DOHH2 (cell line): ENCODE data around the gene TMEM187.
"Not testable (repeated sequence)": the region's sequence is repeated elsewhere in the genome, so short reads cannot be mapped to it uniquely, and the experiment has no call there.

Experiments
- H3F3A ChIP-seq: fragments of 200-600 bp; sonication (generic), shearing (Covaris generic); 2 replicates; pipeline ENCODE4 v1.6.0; 2016; ENCODE audit warnings: antibody characterized with exemption, mild to moderate bottlenecking; ENCODE audit not compliant: control insufficient read depth, insufficient read depth
- H3K27ac ChIP-seq: fragments of 200-600 bp; sonication (generic); 2 replicates; pipeline ENCODE4 v1.5.1; 2014; ENCODE audit warnings: low read depth, mild to moderate bottlenecking, low read length, moderate library complexity
- H3K27me3 ChIP-seq: fragments of 200-600 bp; sonication (generic); 2 replicates; pipeline ENCODE4 v1.6.1; 2014; ENCODE audit warnings: mild to moderate bottlenecking, low read length, mixed read lengths; ENCODE audit not compliant: control insufficient read depth
- H3K36me3 ChIP-seq: fragments of 200-600 bp; sonication (generic); 2 replicates; pipeline ENCODE4 v1.6.1; 2014; ENCODE audit warnings: mild to moderate bottlenecking, low read length, moderate library complexity, mixed read lengths; ENCODE audit not compliant: control insufficient read depth
- H3K4me1 ChIP-seq: fragments of 200-600 bp; sonication (generic); 2 replicates; pipeline ENCODE4 v1.6.1; 2014; ENCODE audit warnings: mild to moderate bottlenecking, low read length, mixed read lengths; ENCODE audit not compliant: control insufficient read depth
- H3K4me2 ChIP-seq: fragments of 200-600 bp; sonication (generic); 2 replicates; pipeline ENCODE4 v1.6.0; 2014; ENCODE audit warnings: mild to moderate bottlenecking, low read length, moderate library complexity
- H3K4me3 ChIP-seq: fragments of 200-600 bp; sonication (generic); 2 replicates; pipeline ENCODE4 v1.5.1; 2014; ENCODE audit warnings: mild to moderate bottlenecking, low read length, mixed read lengths
- H3K79me2 ChIP-seq: fragments of 200-600 bp; sonication (generic); 2 replicates; pipeline ENCODE4 v1.6.1; 2014; ENCODE audit warnings: mild to moderate bottlenecking, low read length, mixed read lengths; ENCODE audit not compliant: control insufficient read depth
- H3K9me2 ChIP-seq: fragments of 200-600 bp; sonication (generic); replicated peaks from 2 replicates; pipeline ENCODE4 v1.6.1; 2014; ENCODE audit warnings: mild to moderate bottlenecking, low read length, mixed read lengths; ENCODE audit not compliant: control insufficient read depth
- H3K9me3 ChIP-seq: fragments of 200-600 bp; sonication (generic); 2 replicates; pipeline ENCODE4 v1.6.1; 2014; ENCODE audit warnings: antibody characterized with exemption, low read length, mixed read lengths; ENCODE audit not compliant: control insufficient read depth, insufficient read depth
- H4K20me1 ChIP-seq: fragments of 200-600 bp; sonication (generic); 2 replicates; pipeline ENCODE4 v1.6.0; 2014; ENCODE audit warnings: low read depth, mild to moderate bottlenecking, antibody characterized with exemption, low read length, moderate library complexity; ENCODE audit not compliant: control insufficient read depth, insufficient read depth
- EZH2phosphoT487 ChIP-seq: fragments of 200-600 bp; sonication (generic); IDR thresholded peaks from 2 replicates; pipeline ENCODE4 v1.6.1; 2017; ENCODE audit warnings: borderline replicate concordance, mild to moderate bottlenecking, antibody characterized with exemption, low read length, moderate library complexity, mixed read lengths
- TF ChIP-seq, protein P1 (sequence below): fragments of 200-600 bp; sonication (generic); IDR thresholded peaks from one replicate; pipeline ENCODE4 v1.5.1; 2014; ENCODE audit warnings: antibody characterized with exemption, mild to moderate bottlenecking, low read depth, low read length; ENCODE audit not compliant: poor library complexity, severe bottlenecking

The TMEM187 gene

DNA sequence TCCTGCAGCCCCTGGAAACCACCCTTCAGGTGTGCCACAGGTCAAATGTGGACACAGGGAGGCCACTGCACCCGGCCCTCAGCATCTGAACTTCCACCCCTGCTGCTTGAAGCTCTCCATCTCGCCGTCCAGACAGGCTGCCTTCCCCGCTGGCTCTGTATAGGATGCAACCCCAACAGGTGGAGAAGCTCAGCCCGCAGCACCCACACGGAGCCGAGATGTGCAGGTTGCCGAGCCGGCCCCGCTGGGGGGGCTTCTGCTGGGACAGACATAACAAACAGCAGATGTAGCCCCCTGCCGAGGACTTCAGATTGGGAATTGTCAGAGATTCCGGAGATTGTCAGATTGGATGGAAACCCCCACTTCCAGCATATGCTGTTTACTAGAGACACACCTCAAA is 20.5 kb downstream of the TMEM187 start:
- Histone ChIP-seq H3K36me3 (no peaks in the 10 kb centered on the region), H4K20me1 (no peaks in the 10 kb centered on the region), H3K27me3 (no peaks in the 10 kb centered on the region), H3K79me2 (no peaks in the 10 kb centered on the region), H3K27ac (no peak overlapping the region), H3K9me2 (no peaks in the 10 kb centered on the region), H3K4me2 (no peak overlapping the region), H3K9me3 (no peaks in the 10 kb centered on the region), H3F3A (no peaks in the 10 kb centered on the region), H3K4me3 (no peak overlapping the region), H3K4me1 (no peaks in the 10 kb centered on the region)
- TF ChIP-seq, protein P1, sequence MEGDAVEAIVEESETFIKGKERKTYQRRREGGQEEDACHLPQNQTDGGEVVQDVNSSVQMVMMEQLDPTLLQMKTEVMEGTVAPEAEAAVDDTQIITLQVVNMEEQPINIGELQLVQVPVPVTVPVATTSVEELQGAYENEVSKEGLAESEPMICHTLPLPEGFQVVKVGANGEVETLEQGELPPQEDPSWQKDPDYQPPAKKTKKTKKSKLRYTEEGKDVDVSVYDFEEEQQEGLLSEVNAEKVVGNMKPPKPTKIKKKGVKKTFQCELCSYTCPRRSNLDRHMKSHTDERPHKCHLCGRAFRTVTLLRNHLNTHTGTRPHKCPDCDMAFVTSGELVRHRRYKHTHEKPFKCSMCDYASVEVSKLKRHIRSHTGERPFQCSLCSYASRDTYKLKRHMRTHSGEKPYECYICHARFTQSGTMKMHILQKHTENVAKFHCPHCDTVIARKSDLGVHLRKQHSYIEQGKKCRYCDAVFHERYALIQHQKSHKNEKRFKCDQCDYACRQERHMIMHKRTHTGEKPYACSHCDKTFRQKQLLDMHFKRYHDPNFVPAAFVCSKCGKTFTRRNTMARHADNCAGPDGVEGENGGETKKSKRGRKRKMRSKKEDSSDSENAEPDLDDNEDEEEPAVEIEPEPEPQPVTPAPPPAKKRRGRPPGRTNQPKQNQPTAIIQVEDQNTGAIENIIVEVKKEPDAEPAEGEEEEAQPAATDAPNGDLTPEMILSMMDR, result no peak

DNA sequence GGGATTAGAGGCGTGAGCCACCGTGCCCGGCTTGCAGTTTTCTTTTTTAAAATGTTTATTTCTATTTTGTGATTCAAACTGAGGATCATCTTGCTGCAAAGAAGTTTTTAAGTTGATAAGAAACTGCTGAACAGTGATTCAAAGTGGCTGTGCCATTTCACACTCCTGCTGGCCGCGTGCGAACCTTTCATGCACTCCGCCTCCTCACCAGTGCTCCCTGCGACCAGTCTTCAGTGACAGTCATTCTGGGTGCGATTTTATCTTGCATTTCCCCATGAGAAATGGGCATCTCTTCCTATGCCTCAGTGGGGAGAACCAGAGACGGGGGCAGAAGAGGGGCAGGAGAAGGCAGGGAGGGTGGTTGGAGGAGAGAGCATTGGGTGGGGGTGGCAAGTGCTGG is 21.4 kb downstream of the TMEM187 start:
- Histone ChIP-seq H3K36me3 (no peaks in the 10 kb centered on the region), H3K4me2 (no peak overlapping the region), H3F3A (no peaks in the 10 kb centered on the region), H3K27ac (no peak overlapping the region), H3K9me2 (no peaks in the 10 kb centered on the region), H3K4me3 (no peak overlapping the region), H3K79me2 (no peaks in the 10 kb centered on the region), H3K27me3 (no peaks in the 10 kb centered on the region), H3K4me1 (no peaks in the 10 kb centered on the region), H3K9me3 (no peaks in the 10 kb centered on the region), H4K20me1 (no peaks in the 10 kb centered on the region)
- TF ChIP-seq, protein P1, result no peak
- TF ChIP-seq EZH2phosphoT487, result no peak

DNA sequence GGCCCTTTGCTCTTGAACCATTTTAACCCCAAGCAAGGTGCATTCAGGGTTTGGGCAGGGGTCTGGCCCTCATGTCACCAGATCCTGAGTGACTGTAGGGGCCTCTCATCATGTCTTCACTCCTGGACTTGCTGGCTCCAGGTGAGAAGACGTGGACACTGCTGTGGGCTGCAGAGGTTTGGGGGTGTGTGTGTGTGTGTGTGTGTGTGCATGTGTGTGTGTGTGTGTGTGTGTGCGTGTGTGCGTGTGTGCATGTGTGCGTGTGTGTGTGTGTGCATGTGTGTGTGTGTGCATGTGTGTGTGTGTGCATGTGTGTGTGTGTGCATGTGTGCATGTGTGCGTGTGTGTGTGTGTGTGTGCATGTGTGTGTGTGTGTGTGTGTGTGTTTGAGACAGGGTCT is 21.8 kb downstream of the TMEM187 start:
- H3F3A ChIP-seq, H3K4me2 ChIP-seq, H3K9me2 ChIP-seq, H4K20me1 ChIP-seq, H3K79me2 ChIP-seq, H3K27me3 ChIP-seq, H3K4me3 ChIP-seq, H3K27ac ChIP-seq, H3K36me3 ChIP-seq, H3K9me3 ChIP-seq, H3K4me1 ChIP-seq: not testable (repeated sequence)

DNA sequence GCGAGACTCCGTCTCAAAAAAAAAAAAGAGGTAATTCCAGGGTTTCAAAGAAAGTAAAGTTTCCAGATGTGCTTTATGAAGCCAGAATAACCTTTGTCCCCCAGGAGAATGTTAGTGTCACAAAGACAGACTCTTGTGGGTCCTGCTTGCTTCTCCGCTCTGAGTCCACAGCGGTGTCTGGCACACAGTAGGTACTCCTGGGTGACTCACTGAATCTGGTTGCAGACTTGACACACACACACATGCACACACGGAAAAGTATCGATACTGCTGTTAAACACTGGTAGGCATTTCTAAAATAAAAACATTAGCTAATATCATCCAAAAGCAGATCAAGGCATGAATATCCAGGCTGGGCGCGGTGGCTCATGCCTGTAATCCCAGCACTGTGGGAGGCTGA is 22.9 kb downstream of the TMEM187 start:
- H3K79me2 ChIP-seq, result no peaks in the 10 kb centered on the region
- H3K9me2 ChIP-seq, result no peaks in the 10 kb centered on the region
- no peak for TF ChIP-seq EZH2phosphoT487
- TF ChIP-seq, protein P1, result no peak
- no peaks in the 10 kb centered on the region for H3F3A ChIP-seq
- no peaks in the 10 kb centered on the region for H4K20me1 ChIP-seq
- no peak overlapping the region for H3K4me3 ChIP-seq
- H3K4me1 ChIP-seq, result no peaks in the 10 kb centered on the region
- H3K27ac ChIP-seq, result no peak overlapping the region
- no peaks in the 10 kb centered on the region for H3K27me3 ChIP-seq
- H3K36me3 ChIP-seq, result no peaks in the 10 kb centered on the region
- no peak overlapping the region for H3K4me2 ChIP-seq
- no peaks in the 10 kb centered on the region for H3K9me3 ChIP-seq
